B cell (primary cell): ENCODE measurements around the gene DNAH11. TPM values are rescaled to one million over a fixed set of nuclear protein-coding genes. Genes with fewer than 3 reads are reported as not detected.

Experiments
- ATAC-seq: fragments of 200-7000 bp; cut with Tn5 transposase; one replicate; pipeline ENCODE4 v1.10.0; 2021; ENCODE audit warnings: low read depth, mild to moderate bottlenecking, moderate number of reproducible peaks, moderate library complexity
- CTCF ChIA-PET: fragments of 350-600 bp; sonication (Branson Sonifier 250); formaldehyde crosslinking; loops from one replicate; lab custom pipeline; 2021; ENCODE audit warnings: antibody characterized with exemption, inconsistent platforms; lab: Charles Lee
- POLR2A ChIA-PET: fragments of 350-600 bp; sonication (Branson Sonifier 250); formaldehyde crosslinking; loops from one replicate; lab custom pipeline; 2021; ENCODE audit warnings: antibody characterized with exemption; lab: Charles Lee
- DNase-seq: peaks from one replicate; pipeline ENCODE4 v3.0.0; 2013
- H2AFZ ChIP-seq: 2 replicates; pipeline ENCODE4 v1.6.1; 2012; ENCODE audit warnings: mild to moderate bottlenecking, low read depth, low read length; ENCODE audit not compliant: insufficient read depth, poor library complexity, severe bottlenecking
- H3K27ac ChIP-seq, 2 donors: 1 replicate in 1 of 2; 2 replicates in 1 of 2; pipeline ENCODE4 v1.5.1; 2012 to 2013; ENCODE audit warnings: low read length in 2 of 2, mild to moderate bottlenecking in 2 of 2, moderate library complexity in 1 of 2
- H3K27me3 ChIP-seq, 4 experiments: fragments of 200-600 bp in 1 of 4; sonication (generic) in 1 of 4; replicated peaks in 1 of 4; 1 replicate in 2 of 4; 2 replicates in 2 of 4; pipeline versions ENCODE4 v1.6.1 to v1.7.0; 2013 to 2016; ENCODE audit warnings: low read length in 3 of 4, mild to moderate bottlenecking in 2 of 4, mixed read lengths in 1 of 4, moderate library complexity in 1 of 4; ENCODE audit not compliant: insufficient read depth in 4 of 4, control insufficient read depth in 3 of 4; ENCODE audit errors: control extremely low read depth in 1 of 4
- H3K36me3 ChIP-seq, 2 experiments: replicated peaks in 1 of 2; 1 replicate in 1 of 2; 2 replicates in 1 of 2; pipeline versions ENCODE4 v1.6.1 to v1.7.1; 2013; ENCODE audit warnings: low read length in 1 of 2; ENCODE audit not compliant: insufficient read depth in 2 of 2, control insufficient read depth in 1 of 2; ENCODE audit errors: control extremely low read depth in 1 of 2, extremely low read depth in 1 of 2
- H3K4me1 ChIP-seq, 2 donors: fragments of 200-600 bp in 1 of 2; sonication (generic) in 1 of 2; 1 replicate in 1 of 2; 2 replicates in 1 of 2; pipeline versions ENCODE4 v1.5.1 to v1.6.1; 2013 to 2017; ENCODE audit warnings: low read length in 2 of 2; ENCODE audit not compliant: control insufficient read depth in 2 of 2, insufficient read depth in 2 of 2
- H3K4me2 ChIP-seq: replicated peaks from 2 replicates; pipeline ENCODE3; 2012; ENCODE audit warnings: mild to moderate bottlenecking, low read depth, low read length; ENCODE audit not compliant: poor library complexity, severe bottlenecking
- H3K4me3 ChIP-seq, 5 experiments: fragments of 200-600 bp in 1 of 5; sonication (generic) in 1 of 5; 1 replicate in 3 of 5; 2 replicates in 2 of 5; pipeline versions ENCODE4 v1.5.1 to v1.7.0; 2011 to 2016; ENCODE audit warnings: low read length in 4 of 5, mild to moderate bottlenecking in 4 of 5, low read depth in 2 of 5, control low read depth in 1 of 5, moderate library complexity in 1 of 5; ENCODE audit not compliant: insufficient read depth in 1 of 5; ENCODE audit errors: control extremely low read depth in 1 of 5, extremely low read depth in 1 of 5
- H3K79me2 ChIP-seq: fragments of 200-600 bp; sonication (generic); one replicate; pipeline ENCODE4 v1.6.0; 2016; ENCODE audit warnings: low read length; ENCODE audit not compliant: control insufficient read depth, insufficient read depth
- H3K9ac ChIP-seq: fragments of 200-600 bp; sonication (generic); 2 replicates; pipeline ENCODE4 v1.6.1; 2017; ENCODE audit warnings: mild to moderate bottlenecking, low read length, moderate library complexity
- H3K9me3 ChIP-seq, 3 donors: one replicate each; pipeline versions ENCODE4 v1.6.1 to v1.7.1; 2013; ENCODE audit warnings: low read length in 2 of 3; ENCODE audit not compliant: control insufficient read depth in 2 of 3, insufficient read depth in 1 of 3; ENCODE audit errors: control extremely low read depth in 1 of 3
- H4K20me1 ChIP-seq: 2 replicates; pipeline ENCODE4 v1.6.0; 2012; ENCODE audit warnings: mild to moderate bottlenecking, low read length; ENCODE audit not compliant: insufficient read depth, control insufficient read depth, poor library complexity, severe bottlenecking
- H3K27ac Mint-ChIP-seq: one replicate; pipeline ENCODE4 v1.8.0; 2021; ENCODE audit warnings: mixed read lengths
- H3K27me3 Mint-ChIP-seq: one replicate; pipeline ENCODE4 v1.8.0; 2021; ENCODE audit warnings: mixed read lengths
- H3K4me1 Mint-ChIP-seq: one replicate; pipeline ENCODE4 v1.8.0; 2021; ENCODE audit warnings: mixed read lengths
- H3K4me3 Mint-ChIP-seq: one replicate; pipeline ENCODE4 v1.8.0; 2021; ENCODE audit warnings: mixed read lengths
- H3K9me3 Mint-ChIP-seq: one replicate; pipeline ENCODE4 v1.8.0; 2022; ENCODE audit warnings: mixed read lengths; ENCODE audit not compliant: insufficient read depth
- EZH2 ChIP-seq: IDR thresholded peaks from 2 replicates; pipeline ENCODE4 v1.6.1; 2012; ENCODE audit warnings: borderline replicate concordance, low read depth, mild to moderate bottlenecking, moderate library complexity, low read length; ENCODE audit not compliant: insufficient read depth, poor library complexity, severe bottlenecking
- WGBS: methylation state at CpG from one replicate; pipeline ENCODE4 v1.1.5; 2013; ENCODE audit warnings: missing lambda C conversion rate; ENCODE audit not compliant: insufficient coverage; 5-methylcytosine and 5-hydroxymethylcytosine counted together
- intact Hi-C: fragments of 100-400 bp; cut with micrococcal nuclease; formaldehyde crosslinking; loops from one replicate; pipeline ENCODE4 v1.10.0; 2022
- polyA plus RNA-seq: library from polyadenylated mRNA; depleted of rRNA; stranded (reverse); fragments of >200 nt; gene quantifications from 2 replicates; pipeline ENCODE4 v1.2.3, GENCODE V29; 2012
- total RNA-seq, 2 donors: library from RNA; stranded (reverse); fragments of 120-200 nt in 1 of 2; gene quantifications; 1 replicate in 1 of 2; 2 replicates in 1 of 2; pipeline versions ENCODE4 v1.2.3 to v1.2.4, GENCODE V29; 2013 to 2022
- TF ChIP-seq, protein P1 (sequence below): fragments of 200-600 bp; IDR thresholded peaks from one replicate; pipeline ENCODE4 v1.8.0; 2022; ENCODE audit warnings: antibody characterized with exemption, mild to moderate bottlenecking

DNAH11 gene
- total and polyA plus RNA-seq, 2 donors (not counting 1 experiment from before 2014, with no cell fraction given), result not detected

- Histone ChIP-seq H3K27me3 (peaks cover 0 to under 1% (median 0%) of the 10 kb centered on the region in 4 experiments), H3K9me3 (no peaks in the 10 kb centered on the region), H3K36me3 (no peaks in the 10 kb centered on the region), H3K79me2 (no peaks in the 10 kb centered on the region), H4K20me1 (no peaks in the 10 kb centered on the region), H3K9ac (no peak overlapping the region), H3K4me1 (no peaks in the 10 kb centered on the region), H2AFZ (no peak overlapping the region), H3K4me3 (no peak overlapping the region), H3K27ac (no peak overlapping the region), H3K4me2 (no peak overlapping the region)
- no peaks in the 10 kb centered on the region for H3K9me3 Mint-ChIP-seq
- POLR2A ChIA-PET, result no interaction called here
- ATAC-seq (no peak), DNase-seq (no peak)
- intact Hi-C loops, result no loop called here
- TF ChIP-seq EZH2, result no peak
- TF ChIP-seq, protein P1, sequence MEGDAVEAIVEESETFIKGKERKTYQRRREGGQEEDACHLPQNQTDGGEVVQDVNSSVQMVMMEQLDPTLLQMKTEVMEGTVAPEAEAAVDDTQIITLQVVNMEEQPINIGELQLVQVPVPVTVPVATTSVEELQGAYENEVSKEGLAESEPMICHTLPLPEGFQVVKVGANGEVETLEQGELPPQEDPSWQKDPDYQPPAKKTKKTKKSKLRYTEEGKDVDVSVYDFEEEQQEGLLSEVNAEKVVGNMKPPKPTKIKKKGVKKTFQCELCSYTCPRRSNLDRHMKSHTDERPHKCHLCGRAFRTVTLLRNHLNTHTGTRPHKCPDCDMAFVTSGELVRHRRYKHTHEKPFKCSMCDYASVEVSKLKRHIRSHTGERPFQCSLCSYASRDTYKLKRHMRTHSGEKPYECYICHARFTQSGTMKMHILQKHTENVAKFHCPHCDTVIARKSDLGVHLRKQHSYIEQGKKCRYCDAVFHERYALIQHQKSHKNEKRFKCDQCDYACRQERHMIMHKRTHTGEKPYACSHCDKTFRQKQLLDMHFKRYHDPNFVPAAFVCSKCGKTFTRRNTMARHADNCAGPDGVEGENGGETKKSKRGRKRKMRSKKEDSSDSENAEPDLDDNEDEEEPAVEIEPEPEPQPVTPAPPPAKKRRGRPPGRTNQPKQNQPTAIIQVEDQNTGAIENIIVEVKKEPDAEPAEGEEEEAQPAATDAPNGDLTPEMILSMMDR, result no peak
- no peak overlapping the region for H3K4me3 Mint-ChIP-seq
- CTCF ChIA-PET, result no interaction called here
- H3K4me1 Mint-ChIP-seq, result no peaks in the 10 kb centered on the region
- H3K27me3 Mint-ChIP-seq, result peaks cover 16% of the 10 kb centered on the region
- no peak overlapping the region for H3K27ac Mint-ChIP-seq
Observed at GRCh38 chr7:21718391-21718790, 175.6 kb downstream of the DNAH11 start.

DNA sequence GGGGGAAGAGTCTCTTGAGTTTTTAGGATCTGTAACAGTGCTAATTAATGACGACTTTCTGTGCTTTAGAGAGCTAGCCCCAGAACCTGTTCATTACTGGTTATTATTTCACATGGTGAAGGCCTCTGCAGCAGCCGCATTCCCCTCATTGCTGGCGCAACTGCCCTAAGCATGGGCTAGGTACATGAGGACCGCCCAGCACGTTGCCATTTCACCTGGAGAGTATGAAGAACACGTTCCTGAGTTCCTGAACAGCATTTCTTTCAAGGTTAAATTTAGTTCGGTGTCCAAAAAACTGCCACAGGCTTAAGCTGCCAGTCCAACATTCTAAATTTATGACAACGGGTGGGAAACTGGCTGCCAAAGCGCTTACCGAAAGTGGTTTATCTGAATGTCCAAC, 177.0 kb downstream of the DNAH11 start:
- Mint-ChIP-seq H3K9me3 (no peaks in the 10 kb centered on the region), H3K27me3 (peaks cover 11% of the 10 kb centered on the region), H3K4me3 (no peak overlapping the region), H3K27ac (no peak overlapping the region), H3K4me1 (no peaks in the 10 kb centered on the region)
- Histone ChIP-seq H3K4me3 (no peak overlapping the region), H4K20me1 (no peaks in the 10 kb centered on the region), H3K4me2 (no peak overlapping the region), H3K27ac (no peak overlapping the region), H3K79me2 (no peaks in the 10 kb centered on the region), H3K27me3 (no peaks in the 10 kb centered on the region), H2AFZ (no peak overlapping the region), H3K9me3 (no peaks in the 10 kb centered on the region), H3K36me3 (no peaks in the 10 kb centered on the region), H3K4me1 (no peaks in the 10 kb centered on the region), H3K9ac (no peak overlapping the region)
- POLR2A ChIA-PET, result no interaction called here
- DNase-seq (no peak), ATAC-seq (no peak)
- CTCF ChIA-PET, result no interaction called here
- intact Hi-C loops, result no loop called here
- TF ChIP-seq, protein P1, result no peak
- no peak for TF ChIP-seq EZH2
- 70% methylated on average over 8 of the region's 10 CpGs for WGBS
